ENCODE data around the gene PDE11A.
"Not testable (repeated sequence)": the region's sequence is repeated elsewhere in the genome, so short reads cannot be mapped to it uniquely, and the experiment has no call there.

PDE11A gene

GRCh38 chr2:178072383-178073301 lies at the start of gene PDE11A:
PDE11A (minus strand) TSS chr2:178072777; CDS start chr2:178072437, 340 bp downstream.
- peak; percentile 88 for DNase-seq (ENCODE audit: low spot score)
- FAIRE-seq, result peak; percentile 48

GRCh38 chr2:178119179-178119922 lies 46.8 kb upstream of the PDE11A start:
- DNase-seq (ENCODE audit: low spot score) (no peak), FAIRE-seq (no peak)

GRCh38 chr2:178117725-178118124 lies 45.1 kb upstream of the PDE11A start:
- FAIRE-seq (no peak), DNase-seq (ENCODE audit: low spot score) (no peak)

GRCh38 chr2:178115271-178115670 lies 42.7 kb upstream of the PDE11A start:
- DNase-seq (ENCODE audit: low spot score) (no peak), FAIRE-seq (no peak)

GRCh38 chr2:178114462-178114861 lies 41.9 kb upstream of the PDE11A start:
- DNase-seq (ENCODE audit: low spot score) (no peak), FAIRE-seq (no peak)

- FAIRE-seq, result no peak
- peak; percentile 93 for DNase-seq (ENCODE audit: low spot score)
Measured at GRCh38 chr2:178112202-178113152, 39.9 kb upstream of the PDE11A start, which contains the start of gene RBM45. RBM45 (plus strand) TSS chr2:178112437; CDS start chr2:178112547, 110 bp downstream.

GRCh38 chr2:178111743-178112142 lies 39.2 kb upstream of the PDE11A start:
- FAIRE-seq (no peak), DNase-seq (ENCODE audit: low spot score) (no peak)

- DNase-seq (ENCODE audit: low spot score) (no peak), FAIRE-seq (no peak)
Measured at GRCh38 chr2:178110681-178111080, 38.1 kb upstream of the PDE11A start.

GRCh38 chr2:178109813-178110212 lies 37.2 kb upstream of the PDE11A start:
- FAIRE-seq, result no peak

GRCh38 chr2:178108176-178108575 lies 35.6 kb upstream of the PDE11A start:
- DNase-seq (ENCODE audit: low spot score) (no peak), FAIRE-seq (no peak)

More at GRCh38 chr2:178109813-178110212, 37.2 kb upstream of the PDE11A start:
- peak; percentile 46 for DNase-seq (ENCODE audit: low spot score)

- FAIRE-seq, result no peak
- DNase-seq (ENCODE audit: low spot score), result no peak
Measured at GRCh38 chr2:178106053-178106452, 33.5 kb upstream of the PDE11A start.

GRCh38 chr2:178105566-178105965 lies 33.0 kb upstream of the PDE11A start:
- DNase-seq (ENCODE audit: low spot score), result no peak
- no peak for FAIRE-seq

- DNase-seq (ENCODE audit: low spot score), result no peak
- no peak for FAIRE-seq
Measured at GRCh38 chr2:178101321-178102079, 28.9 kb upstream of the PDE11A start.

GRCh38 chr2:178093471-178093870 lies 20.9 kb upstream of the PDE11A start:
- no peak for FAIRE-seq

GRCh38 chr2:178088774-178089270 lies 16.2 kb upstream of the PDE11A start:
- no peak for FAIRE-seq
- no peak for DNase-seq (ENCODE audit: low spot score)

More at GRCh38 chr2:178093471-178093870, 20.9 kb upstream of the PDE11A start:
- no peak for DNase-seq (ENCODE audit: low spot score)

GRCh38 chr2:178084273-178084672 lies 11.7 kb upstream of the PDE11A start:
- DNase-seq (ENCODE audit: low spot score) (no peak), FAIRE-seq (no peak)

- FAIRE-seq, result no peak
- no peak for DNase-seq (ENCODE audit: low spot score)
Measured at GRCh38 chr2:178082408-178083045, 9.9 kb upstream of the PDE11A start.

- not testable (repeated sequence) for DNase-seq (ENCODE audit: low spot score); FAIRE-seq
Measured at GRCh38 chr2:178079279-178079678, 6.7 kb upstream of the PDE11A start.

- DNase-seq (ENCODE audit: low spot score) (no peak), FAIRE-seq (no peak)
Measured at GRCh38 chr2:178076130-178076529, 3.6 kb upstream of the PDE11A start.

GRCh38 chr2:178075006-178075326 lies 2.4 kb upstream of the PDE11A start:
- FAIRE-seq (no peak), DNase-seq (ENCODE audit: low spot score) (no peak)
